Measurements from ENCODE around the gene PPIL4. TPM values are rescaled to one million over a fixed set of nuclear protein-coding genes. Genes with fewer than 3 reads are reported as not detected.

PPIL4 gene
- total RNA-seq (2021) (40.3 and 43.0 TPM in 2 replicates), Bru-seq, nascent RNA (percentile 87 among the genes with signal in this experiment), BruChase-seq, experiment 1, labeled RNA remaining after a 2-hour chase (percentile 92 among the genes with signal in this experiment), BruChase-seq, experiment 2, labeled RNA remaining after a 6-hour chase (percentile 90 among the genes with signal in this experiment)
- long read RNA-seq, transcript PPIL4-201 (13 exons, 2,232 nt): major isoform, 104 of 120 reads
- long read RNA-seq, partial matches to known transcripts: 8 of 120 reads
- long read RNA-seq, other reads (novel, unspliced or antisense): 8 of 120 reads

GRCh38 chr6:149545754-149546471, at the start of gene PPIL4:
TSS of gene PPIL4 (minus strand) at chr6:149546043. CDS start at chr6:149546005, 38 bp downstream.
- Histone ChIP-seq H3K4me1 (ENCODE audit: insufficient read depth, low read length, poor library complexity, severe bottlenecking) (no peaks in the 10 kb centered on the region), H3K9me3 (ENCODE audit: low read depth, low read length, poor library complexity, severe bottlenecking) (no peaks in the 10 kb centered on the region), H3K4me3 (ENCODE audit: low read depth, low read length, poor library complexity, severe bottlenecking) (peak within 1 kb of the TSS; percentile 82), H3K27me3 (replicated peaks; ENCODE audit: insufficient read depth, low read depth, low read length, poor library complexity) (no peaks in the 10 kb centered on the region), H3K36me3 (ENCODE audit: insufficient read depth, low read length, poor library complexity, severe bottlenecking) (peaks cover 1% of the 10 kb centered on the region), H3K27ac (ENCODE audit: low read depth, low read length, poor library complexity, severe bottlenecking) (peak within 1 kb of the TSS; percentile 89)
- CTCF ChIA-PET: interaction anchor here (0.6 to 1.2 kb wide), 5 partner anchors 15 to 515 kb away, joined by 3 to 5 read pairs (median 4); no protein-coding TSS in a partner anchor
- TF ChIP-seq EZH2 (IDR thresholded peaks at IDR 0.05; ENCODE audit: borderline replicate concordance, low read depth, low read length, poor library complexity, severe bottlenecking): no peak
- TF ChIP-seq CTCF (conservative IDR thresholded peaks at IDR 0.05; ENCODE audit: low read depth, low read length): peak; percentile 98
- no TSS peak for BruUV-seq (replicated peaks)
- peak; percentile 96 for DNase-seq (ENCODE audit: low spot score)
- POLR2A ChIA-PET (ENCODE audit: low non-redundant PET): no interaction called here
- intact Hi-C loops (cut with micrococcal nuclease; ENCODE audit: unreplicated experiment): loop anchor here (5.0 kb wide), 1 partner anchor 381 kb away; no protein-coding TSS in a partner anchor

GRCh38 chr6:149593408-149593807, 47.6 kb upstream of the PPIL4 start:
- DNase-seq (ENCODE audit: low spot score): no peak
- TF ChIP-seq EZH2 (IDR thresholded peaks at IDR 0.05; ENCODE audit: borderline replicate concordance, low read depth, low read length, poor library complexity, severe bottlenecking) (no peak), CTCF (conservative IDR thresholded peaks at IDR 0.05; ENCODE audit: low read depth, low read length) (no peak)
- Histone ChIP-seq H3K27ac (ENCODE audit: low read depth, low read length, poor library complexity, severe bottlenecking) (no peak overlapping the region), H3K4me1 (ENCODE audit: insufficient read depth, low read length, poor library complexity, severe bottlenecking) (no peaks in the 10 kb centered on the region), H3K4me3 (ENCODE audit: low read depth, low read length, poor library complexity, severe bottlenecking) (no peak overlapping the region), H3K9me3 (ENCODE audit: low read depth, low read length, poor library complexity, severe bottlenecking) (no peaks in the 10 kb centered on the region), H3K36me3 (ENCODE audit: insufficient read depth, low read length, poor library complexity, severe bottlenecking) (peaks cover 54% of the 10 kb centered on the region), H3K27me3 (replicated peaks; ENCODE audit: insufficient read depth, low read depth, low read length, poor library complexity) (no peaks in the 10 kb centered on the region)
- intact Hi-C loops (cut with micrococcal nuclease; ENCODE audit: unreplicated experiment): no loop called here
- no TSS peak for BruUV-seq (replicated peaks)
- POLR2A ChIA-PET (ENCODE audit: low non-redundant PET): no interaction called here
- CTCF ChIA-PET: no interaction called here

- Histone ChIP-seq H3K27me3 (replicated peaks; ENCODE audit: insufficient read depth, low read depth, low read length, poor library complexity) (no peaks in the 10 kb centered on the region), H3K27ac (ENCODE audit: low read depth, low read length, poor library complexity, severe bottlenecking) (no peak overlapping the region), H3K4me1 (ENCODE audit: insufficient read depth, low read length, poor library complexity, severe bottlenecking) (no peaks in the 10 kb centered on the region), H3K9me3 (ENCODE audit: low read depth, low read length, poor library complexity, severe bottlenecking) (no peaks in the 10 kb centered on the region), H3K4me3 (ENCODE audit: low read depth, low read length, poor library complexity, severe bottlenecking) (no peak overlapping the region), H3K36me3 (ENCODE audit: insufficient read depth, low read length, poor library complexity, severe bottlenecking) (peaks cover 54% of the 10 kb centered on the region)
- intact Hi-C loops (cut with micrococcal nuclease; ENCODE audit: unreplicated experiment): no loop called here
- TF ChIP-seq CTCF (conservative IDR thresholded peaks at IDR 0.05; ENCODE audit: low read depth, low read length): no peak
- no peak for TF ChIP-seq EZH2 (IDR thresholded peaks at IDR 0.05; ENCODE audit: borderline replicate concordance, low read depth, low read length, poor library complexity, severe bottlenecking)
- ChIA-PET POLR2A (ENCODE audit: low non-redundant PET) (no interaction called here), CTCF (no interaction called here)
- no peak for DNase-seq (ENCODE audit: low spot score)
- no TSS peak for BruUV-seq (replicated peaks)
Measured at GRCh38 chr6:149592983-149593382, 47.1 kb upstream of the PPIL4 start.

Data from A673 (cell line).